ENCODE measurements around the gene ADA.

Gene ADA

DNA sequence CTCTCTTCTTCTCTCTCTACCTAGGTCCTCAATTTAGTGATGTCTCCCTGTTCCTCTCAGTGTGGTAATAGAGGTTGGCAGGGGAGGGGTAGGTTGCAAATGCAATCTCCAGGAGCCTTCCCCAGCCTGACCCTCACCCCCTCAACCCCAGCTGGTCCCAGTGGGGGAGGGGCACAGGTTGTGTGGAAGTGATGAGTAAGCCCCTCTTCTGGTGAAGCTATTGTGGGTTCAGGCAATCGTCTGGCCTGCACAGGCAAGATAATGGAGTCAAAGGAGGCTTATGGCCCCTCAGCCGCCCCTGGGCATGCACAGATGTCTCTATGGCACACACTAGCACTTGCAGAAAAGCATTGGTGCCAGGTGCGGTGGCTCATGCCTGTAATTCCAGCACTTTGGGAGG is 10.8 kb upstream of the ADA start:
- ATAC-seq: no peak
- TF ChIP-seq ISL1 (CRISPR knock-in tag; IDR thresholded peaks at IDR 0.05) (no peak), ZNF565 (CRISPR knock-in tag; conservative IDR thresholded peaks at IDR 0.05; ENCODE audit: low read depth) (no peak), ESRRG (CRISPR knock-in tag; IDR thresholded peaks at IDR 0.05) (no peak), ZC3H10 (CRISPR knock-in tag; IDR thresholded peaks at IDR 0.05) (no peak), ZNF8 (CRISPR knock-in tag; IDR thresholded peaks at IDR 0.05) (no peak), GLIS3 (CRISPR knock-in tag; IDR thresholded peaks at IDR 0.05) (no peak), PPARA (CRISPR knock-in tag; IDR thresholded peaks at IDR 0.05; ENCODE audit: borderline replicate concordance) (no peak), CSDC2 (CRISPR knock-in tag; IDR thresholded peaks at IDR 0.05) (no peak), BACH2 (CRISPR knock-in tag; IDR thresholded peaks at IDR 0.05; ENCODE audit: borderline replicate concordance) (no peak), TCF4 (CRISPR knock-in tag; IDR thresholded peaks at IDR 0.05; ENCODE audit: borderline replicate concordance) (no peak), OSR1 (CRISPR knock-in tag; IDR thresholded peaks at IDR 0.05) (no peak), ZFP30 (CRISPR knock-in tag; IDR thresholded peaks at IDR 0.05) (no peak), ZNF70 (CRISPR knock-in tag; IDR thresholded peaks at IDR 0.05) (no peak), SNAI2 (CRISPR knock-in tag; IDR thresholded peaks at IDR 0.05) (no peak), ZFP3 (CRISPR knock-in tag; IDR thresholded peaks at IDR 0.05) (no peak), ARNTL (CRISPR knock-in tag; IDR thresholded peaks at IDR 0.05; ENCODE audit: borderline replicate concordance, low read depth) (no peak), TOX (CRISPR knock-in tag; IDR thresholded peaks at IDR 0.05; ENCODE audit: borderline replicate concordance) (no peak)
- TF ChIP-seq, protein P1, sequence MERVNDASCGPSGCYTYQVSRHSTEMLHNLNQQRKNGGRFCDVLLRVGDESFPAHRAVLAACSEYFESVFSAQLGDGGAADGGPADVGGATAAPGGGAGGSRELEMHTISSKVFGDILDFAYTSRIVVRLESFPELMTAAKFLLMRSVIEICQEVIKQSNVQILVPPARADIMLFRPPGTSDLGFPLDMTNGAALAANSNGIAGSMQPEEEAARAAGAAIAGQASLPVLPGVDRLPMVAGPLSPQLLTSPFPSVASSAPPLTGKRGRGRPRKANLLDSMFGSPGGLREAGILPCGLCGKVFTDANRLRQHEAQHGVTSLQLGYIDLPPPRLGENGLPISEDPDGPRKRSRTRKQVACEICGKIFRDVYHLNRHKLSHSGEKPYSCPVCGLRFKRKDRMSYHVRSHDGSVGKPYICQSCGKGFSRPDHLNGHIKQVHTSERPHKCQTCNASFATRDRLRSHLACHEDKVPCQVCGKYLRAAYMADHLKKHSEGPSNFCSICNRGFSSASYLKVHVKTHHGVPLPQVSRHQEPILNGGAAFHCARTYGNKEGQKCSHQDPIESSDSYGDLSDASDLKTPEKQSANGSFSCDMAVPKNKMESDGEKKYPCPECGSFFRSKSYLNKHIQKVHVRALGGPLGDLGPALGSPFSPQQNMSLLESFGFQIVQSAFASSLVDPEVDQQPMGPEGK (CRISPR knock-in tag; IDR thresholded peaks at IDR 0.05; ENCODE audit: borderline replicate concordance): no peak
- TF ChIP-seq, protein P2, sequence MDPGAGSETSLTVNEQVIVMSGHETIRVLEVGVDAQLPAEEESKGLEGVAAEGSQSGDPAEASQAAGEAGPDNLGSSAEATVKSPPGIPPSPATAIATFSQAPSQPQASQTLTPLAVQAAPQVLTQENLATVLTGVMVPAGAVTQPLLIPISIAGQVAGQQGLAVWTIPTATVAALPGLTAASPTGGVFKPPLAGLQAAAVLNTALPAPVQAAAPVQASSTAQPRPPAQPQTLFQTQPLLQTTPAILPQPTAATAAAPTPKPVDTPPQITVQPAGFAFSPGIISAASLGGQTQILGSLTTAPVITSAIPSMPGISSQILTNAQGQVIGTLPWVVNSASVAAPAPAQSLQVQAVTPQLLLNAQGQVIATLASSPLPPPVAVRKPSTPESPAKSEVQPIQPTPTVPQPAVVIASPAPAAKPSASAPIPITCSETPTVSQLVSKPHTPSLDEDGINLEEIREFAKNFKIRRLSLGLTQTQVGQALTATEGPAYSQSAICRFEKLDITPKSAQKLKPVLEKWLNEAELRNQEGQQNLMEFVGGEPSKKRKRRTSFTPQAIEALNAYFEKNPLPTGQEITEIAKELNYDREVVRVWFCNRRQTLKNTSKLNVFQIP (CRISPR knock-in tag; IDR thresholded peaks at IDR 0.05; ENCODE audit: borderline replicate concordance, low read depth): no peak
- TF ChIP-seq, protein P3, sequence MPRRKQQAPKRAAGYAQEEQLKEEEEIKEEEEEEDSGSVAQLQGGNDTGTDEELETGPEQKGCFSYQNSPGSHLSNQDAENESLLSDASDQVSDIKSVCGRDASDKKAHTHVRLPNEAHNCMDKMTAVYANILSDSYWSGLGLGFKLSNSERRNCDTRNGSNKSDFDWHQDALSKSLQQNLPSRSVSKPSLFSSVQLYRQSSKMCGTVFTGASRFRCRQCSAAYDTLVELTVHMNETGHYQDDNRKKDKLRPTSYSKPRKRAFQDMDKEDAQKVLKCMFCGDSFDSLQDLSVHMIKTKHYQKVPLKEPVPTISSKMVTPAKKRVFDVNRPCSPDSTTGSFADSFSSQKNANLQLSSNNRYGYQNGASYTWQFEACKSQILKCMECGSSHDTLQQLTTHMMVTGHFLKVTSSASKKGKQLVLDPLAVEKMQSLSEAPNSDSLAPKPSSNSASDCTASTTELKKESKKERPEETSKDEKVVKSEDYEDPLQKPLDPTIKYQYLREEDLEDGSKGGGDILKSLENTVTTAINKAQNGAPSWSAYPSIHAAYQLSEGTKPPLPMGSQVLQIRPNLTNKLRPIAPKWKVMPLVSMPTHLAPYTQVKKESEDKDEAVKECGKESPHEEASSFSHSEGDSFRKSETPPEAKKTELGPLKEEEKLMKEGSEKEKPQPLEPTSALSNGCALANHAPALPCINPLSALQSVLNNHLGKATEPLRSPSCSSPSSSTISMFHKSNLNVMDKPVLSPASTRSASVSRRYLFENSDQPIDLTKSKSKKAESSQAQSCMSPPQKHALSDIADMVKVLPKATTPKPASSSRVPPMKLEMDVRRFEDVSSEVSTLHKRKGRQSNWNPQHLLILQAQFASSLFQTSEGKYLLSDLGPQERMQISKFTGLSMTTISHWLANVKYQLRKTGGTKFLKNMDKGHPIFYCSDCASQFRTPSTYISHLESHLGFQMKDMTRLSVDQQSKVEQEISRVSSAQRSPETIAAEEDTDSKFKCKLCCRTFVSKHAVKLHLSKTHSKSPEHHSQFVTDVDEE (CRISPR knock-in tag; IDR thresholded peaks at IDR 0.05): no peak

DNA sequence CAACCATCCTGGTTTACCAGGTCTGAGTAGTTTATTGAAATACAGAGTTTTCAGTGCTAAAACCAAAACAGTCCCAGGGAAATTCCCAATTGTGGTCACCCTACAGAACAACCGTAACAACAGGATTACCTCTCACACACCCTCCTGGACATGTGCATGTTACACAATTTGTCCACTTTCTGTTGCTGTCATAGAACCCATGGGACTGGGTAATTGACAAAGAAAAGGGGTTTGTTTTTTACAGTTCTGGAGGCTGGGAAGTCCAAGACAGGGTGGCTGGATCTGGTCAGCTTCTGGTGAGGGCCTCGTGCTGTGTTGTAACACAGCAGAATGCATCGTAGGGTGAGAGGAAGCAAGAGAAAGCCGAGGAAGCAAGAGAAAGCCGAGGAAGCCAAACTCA is 9.1 kb upstream of the ADA start:
- no peak for TF ChIP-seq ZNF565 (CRISPR knock-in tag; conservative IDR thresholded peaks at IDR 0.05; ENCODE audit: low read depth)
- no peak for ATAC-seq

DNA sequence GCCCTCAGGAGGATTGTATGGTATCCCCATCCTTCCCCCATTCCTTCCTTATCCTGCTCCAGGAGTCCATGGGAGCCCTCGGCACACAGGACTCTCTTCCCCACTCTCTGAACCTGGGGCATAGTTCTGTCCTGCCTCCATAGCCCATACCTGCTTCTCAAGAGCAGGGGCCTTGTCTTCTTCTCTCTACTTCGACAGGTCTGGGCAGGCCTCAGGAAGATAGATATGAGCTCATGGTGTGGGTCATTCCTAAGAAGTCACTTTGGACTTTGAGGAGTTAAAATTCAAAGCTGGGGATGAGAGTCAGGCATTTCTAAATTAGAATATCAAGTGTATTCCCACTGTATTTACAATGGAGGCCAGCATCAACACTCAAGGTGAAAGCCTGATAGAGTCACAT is 8.4 kb upstream of the ADA start:
- TF ChIP-seq ESRRG (CRISPR knock-in tag; IDR thresholded peaks at IDR 0.05) (no peak), GLIS3 (CRISPR knock-in tag; IDR thresholded peaks at IDR 0.05) (no peak), RARB (CRISPR knock-in tag; IDR thresholded peaks at IDR 0.05) (no peak), SNAI2 (CRISPR knock-in tag; IDR thresholded peaks at IDR 0.05) (no peak), ZC3H10 (CRISPR knock-in tag; IDR thresholded peaks at IDR 0.05) (no peak), TCF4 (CRISPR knock-in tag; IDR thresholded peaks at IDR 0.05; ENCODE audit: borderline replicate concordance) (no peak)
- TF ChIP-seq, protein P3 (CRISPR knock-in tag; IDR thresholded peaks at IDR 0.05): no peak

More for the DNA sequence above, 8.4 kb upstream of the ADA start:
- ATAC-seq: no peak

Measured in SK-N-SH treated with all-trans-retinoic acid at 6 μM for 48 hours (cell line).